CD14-positive monocyte (primary cell): Measurements from ENCODE around the gene SLC38A1. TPM values are rescaled to one million over a fixed set of nuclear protein-coding genes. Genes with fewer than 3 reads are reported as not detected.
A peak's percentile ranks its signal among the peaks of the same experiment; 100 is the strongest.

Source experiments
- DNase-seq, 3 donors: peaks; one replicate each; pipeline ENCODE4 v3.0.0-alpha.2; 2011 to 2022
- H2AFZ ChIP-seq: 2 replicates; pipeline ENCODE4 v1.6.0; 2012; ENCODE audit warnings: mild to moderate bottlenecking, low read depth, low read length, inconsistent platforms; ENCODE audit not compliant: insufficient read depth, poor library complexity, severe bottlenecking
- H3K27ac ChIP-seq, 2 donors: 1 replicate in 1 of 2; 2 replicates in 1 of 2; pipeline ENCODE4 v1.5.1; 2012 to 2013; ENCODE audit warnings: low read length in 2 of 2, control low read depth in 1 of 2, inconsistent platforms in 1 of 2, low read depth in 1 of 2, mild to moderate bottlenecking in 1 of 2
- H3K27me3 ChIP-seq, 2 donors: one replicate each; pipeline versions ENCODE4 v1.6.0 to v1.6.1; 2011 to 2013; ENCODE audit warnings: low read length in 2 of 2; ENCODE audit not compliant: control insufficient read depth in 2 of 2, insufficient read depth in 2 of 2
- H3K36me3 ChIP-seq, 2 donors: replicated peaks in 1 of 2; 1 replicate in 1 of 2; 2 replicates in 1 of 2; pipeline versions ENCODE4 v1.5.1 to v1.6.1; 2012 to 2013; ENCODE audit warnings: low read length in 2 of 2, control low read depth in 1 of 2, inconsistent platforms in 1 of 2, mild to moderate bottlenecking in 1 of 2; ENCODE audit not compliant: insufficient read depth in 2 of 2, control insufficient read depth in 1 of 2
- H3K4me1 ChIP-seq, 2 donors: 1 replicate in 1 of 2; 2 replicates in 1 of 2; pipeline versions ENCODE4 v1.5.1 to v1.6.1; 2012 to 2013; ENCODE audit warnings: low read length in 2 of 2, control low read depth in 1 of 2, inconsistent platforms in 1 of 2, mild to moderate bottlenecking in 1 of 2, moderate library complexity in 1 of 2; ENCODE audit not compliant: insufficient read depth in 2 of 2, control insufficient read depth in 1 of 2
- H3K4me2 ChIP-seq: replicated peaks from 2 replicates; pipeline ENCODE3; 2012; ENCODE audit warnings: low read length, moderate library complexity, mild to moderate bottlenecking; ENCODE audit not compliant: poor library complexity, severe bottlenecking; ENCODE audit errors: extremely low read depth
- H3K4me3 ChIP-seq, 3 experiments: fragments of 200-600 bp in 1 of 3; sonication (generic) in 1 of 3; replicated peaks in 1 of 3; 1 replicate in 2 of 3; 2 replicates in 1 of 3; pipeline ENCODE4 v1.5.1; 2011 to 2013; ENCODE audit warnings: low read length in 3 of 3, mild to moderate bottlenecking in 3 of 3, control low read depth in 2 of 3, low read depth in 2 of 3, inconsistent platforms in 1 of 3, moderate library complexity in 1 of 3
- H3K79me2 ChIP-seq: 2 replicates; pipeline ENCODE4 v1.6.0; 2012; ENCODE audit warnings: mild to moderate bottlenecking, control low read depth, inconsistent platforms, low read length, moderate library complexity; ENCODE audit not compliant: insufficient read depth
- H3K9ac ChIP-seq: 2 replicates; pipeline ENCODE4 v1.6.0; 2017; ENCODE audit warnings: low read length, mild to moderate bottlenecking; ENCODE audit not compliant: insufficient read depth, poor library complexity, severe bottlenecking
- H3K9me3 ChIP-seq, 2 donors: replicated peaks in 1 of 2; 1 replicate in 1 of 2; 2 replicates in 1 of 2; pipeline versions ENCODE4 v1.5.1 to v1.6.1; 2012 to 2013; ENCODE audit warnings: low read length in 2 of 2, control low read depth in 1 of 2; ENCODE audit not compliant: control insufficient read depth in 1 of 2, insufficient read depth in 1 of 2
- H4K20me1 ChIP-seq: 2 replicates; pipeline ENCODE4 v1.6.0; 2012; ENCODE audit warnings: mild to moderate bottlenecking, low read length, control low read depth, moderate library complexity; ENCODE audit not compliant: insufficient read depth
- H3K27ac Mint-ChIP-seq, 7 donors: one replicate each; pipeline ENCODE4 v1.8.0; 2020; ENCODE audit warnings: mild to moderate bottlenecking in 7 of 7, mixed read lengths in 7 of 7, moderate library complexity in 6 of 7, inconsistent platforms in 2 of 7
- H3K27me3 Mint-ChIP-seq, 3 donors: one replicate each; pipeline ENCODE4 v1.8.0; 2021 to 2022; ENCODE audit warnings: low read depth in 3 of 3, mild to moderate bottlenecking in 3 of 3, mixed read lengths in 3 of 3, moderate library complexity in 3 of 3, inconsistent platforms in 1 of 3
- H3K36me3 Mint-ChIP-seq, 2 donors: one replicate each; pipeline ENCODE4 v1.8.0; 2020; ENCODE audit warnings: mixed read lengths in 2 of 2, inconsistent platforms in 1 of 2, mild to moderate bottlenecking in 1 of 2
- H3K4me1 Mint-ChIP-seq: one replicate; pipeline ENCODE4 v1.8.0; 2020; ENCODE audit warnings: mild to moderate bottlenecking, mixed read lengths
- H3K4me3 Mint-ChIP-seq, 2 donors: one replicate each; pipeline ENCODE4 v1.8.0; 2020; ENCODE audit warnings: mild to moderate bottlenecking in 2 of 2, mixed read lengths in 2 of 2, moderate library complexity in 1 of 2
- H3K9me3 Mint-ChIP-seq, 7 donors: one replicate each; pipeline ENCODE4 v1.8.0; 2020 to 2022; ENCODE audit warnings: mixed read lengths in 7 of 7, mild to moderate bottlenecking in 6 of 7, moderate library complexity in 6 of 7, inconsistent platforms in 2 of 7
- WGBS: methylation state at CpG from one replicate; pipeline ENCODE4 v1.1.5; 2013; ENCODE audit warnings: missing lambda C conversion rate; ENCODE audit not compliant: insufficient coverage; 5-methylcytosine and 5-hydroxymethylcytosine counted together
- intact Hi-C, 2 donors: fragments of 100-400 bp; cut with micrococcal nuclease; formaldehyde crosslinking; loops; one replicate each; pipeline versions ENCODE4 v1.15.0 to v1.15.1; 2023
- polyA plus RNA-seq, 3 donors: library from polyadenylated mRNA; depleted of rRNA in 1 of 3; unstranded in 2 of 3; stranded (reverse) in 1 of 3; fragments of 300-500 nt in 2 of 3; fragments of >200 nt in 1 of 3; fragmentation: Illumina TruSeq in 2 of 3; gene quantifications; 1 replicate in 2 of 3; 2 replicates in 1 of 3; pipeline ENCODE4 v1.2.3, GENCODE V29; 2012 to 2021
- TF ChIP-seq, protein P1 (sequence below): fragments of 200-600 bp; IDR thresholded peaks from one replicate; pipeline ENCODE4 v1.8.0; 2022; ENCODE audit warnings: antibody characterized with exemption, mild to moderate bottlenecking

SLC38A1 gene
- polyA plus RNA-seq, 3 donors: 0.92 to 1.9 (median 1.6) TPM

DNA sequence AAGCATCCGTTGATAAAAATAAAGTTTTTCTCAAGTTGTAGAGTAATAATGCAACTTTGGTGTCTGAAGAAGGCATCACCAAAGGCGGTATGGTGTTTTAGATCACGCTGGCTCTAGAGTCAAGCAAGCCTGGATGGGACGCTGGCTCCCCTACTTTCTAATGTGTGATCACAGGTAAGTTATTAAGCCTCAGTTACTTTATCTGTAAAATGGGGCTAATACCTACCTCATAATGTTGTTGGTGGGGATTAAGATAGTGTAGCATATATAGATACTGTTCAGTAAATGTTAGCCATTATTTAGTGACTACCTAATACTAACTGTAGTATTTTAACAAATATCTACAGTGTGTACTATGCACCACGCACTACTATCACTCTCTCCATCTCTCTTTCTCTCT lies 45.8 kb downstream of the SLC38A1 start:
- Histone ChIP-seq H3K9me3 (no peaks in the 10 kb centered on the region), H3K9ac (no peak overlapping the region), H3K4me1 (peaks cover 71 to 75% of the 10 kb centered on the region in 2 donors), H3K79me2 (no peaks in the 10 kb centered on the region), H3K4me3 (no peak overlapping the region), H3K27me3 (no peaks in the 10 kb centered on the region), H4K20me1 (no peaks in the 10 kb centered on the region), H3K36me3 (no peaks in the 10 kb centered on the region), H2AFZ (no peak overlapping the region), H3K4me2 (no peak overlapping the region), H3K27ac (no peak overlapping the region)
- TF ChIP-seq, protein P1, sequence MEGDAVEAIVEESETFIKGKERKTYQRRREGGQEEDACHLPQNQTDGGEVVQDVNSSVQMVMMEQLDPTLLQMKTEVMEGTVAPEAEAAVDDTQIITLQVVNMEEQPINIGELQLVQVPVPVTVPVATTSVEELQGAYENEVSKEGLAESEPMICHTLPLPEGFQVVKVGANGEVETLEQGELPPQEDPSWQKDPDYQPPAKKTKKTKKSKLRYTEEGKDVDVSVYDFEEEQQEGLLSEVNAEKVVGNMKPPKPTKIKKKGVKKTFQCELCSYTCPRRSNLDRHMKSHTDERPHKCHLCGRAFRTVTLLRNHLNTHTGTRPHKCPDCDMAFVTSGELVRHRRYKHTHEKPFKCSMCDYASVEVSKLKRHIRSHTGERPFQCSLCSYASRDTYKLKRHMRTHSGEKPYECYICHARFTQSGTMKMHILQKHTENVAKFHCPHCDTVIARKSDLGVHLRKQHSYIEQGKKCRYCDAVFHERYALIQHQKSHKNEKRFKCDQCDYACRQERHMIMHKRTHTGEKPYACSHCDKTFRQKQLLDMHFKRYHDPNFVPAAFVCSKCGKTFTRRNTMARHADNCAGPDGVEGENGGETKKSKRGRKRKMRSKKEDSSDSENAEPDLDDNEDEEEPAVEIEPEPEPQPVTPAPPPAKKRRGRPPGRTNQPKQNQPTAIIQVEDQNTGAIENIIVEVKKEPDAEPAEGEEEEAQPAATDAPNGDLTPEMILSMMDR: no peak
- intact Hi-C loops: loop anchor here in 1 of 2 donors (10.0 kb wide), 1 partner anchor 238 kb away; no protein-coding TSS in a partner anchor
- Mint-ChIP-seq H3K27me3 (peaks cover 4 to 9% (median 5%) of the 10 kb centered on the region in 3 donors), H3K4me1 (peaks cover 73% of the 10 kb centered on the region), H3K36me3 (peaks cover 6 to 8% of the 10 kb centered on the region in 2 donors), H3K27ac (no peak overlapping the region), H3K4me3 (no peak overlapping the region), H3K9me3 (peaks cover 0 to 4% (median 0%) of the 10 kb centered on the region in 7 donors)
- no CpG with 5 or more reads among the region's 5 CpGs for WGBS
- no peak for DNase-seq

DNA sequence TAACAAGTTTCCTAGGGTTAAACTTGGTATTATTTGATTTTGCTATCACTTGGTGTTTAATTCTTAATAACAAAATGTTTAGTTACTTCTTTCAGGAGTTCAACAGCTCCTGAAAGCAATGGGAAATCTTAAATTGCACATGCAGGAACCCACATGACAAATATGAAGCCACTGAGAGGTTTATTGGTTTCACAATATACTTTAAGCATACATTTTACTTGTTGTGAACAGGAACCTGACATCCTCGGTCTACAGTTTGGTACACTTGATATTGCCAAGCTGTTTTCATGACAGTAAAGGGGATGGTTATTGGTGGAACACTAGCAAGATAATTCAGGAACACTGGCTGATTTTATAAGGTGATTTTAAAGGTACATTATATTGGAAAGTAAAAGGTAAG lies 46.2 kb downstream of the SLC38A1 start:
- TF ChIP-seq, protein P1: no peak
- H3K9me3 Mint-ChIP-seq: peaks cover 0 to 4% (median 0%) of the 10 kb centered on the region in 7 donors
- H3K36me3 Mint-ChIP-seq: peaks cover 6 to 8% of the 10 kb centered on the region in 2 donors
- no peaks in the 10 kb centered on the region for H3K36me3 ChIP-seq
- no CpG with 5 or more reads among the region's 1 CpG for WGBS
- H3K9ac ChIP-seq: no peak overlapping the region
- no peak overlapping the region for H2AFZ ChIP-seq
- no peak overlapping the region for H3K27ac Mint-ChIP-seq
- no peaks in the 10 kb centered on the region for H3K79me2 ChIP-seq
- peaks cover 73% of the 10 kb centered on the region for H3K4me1 Mint-ChIP-seq
- no peaks in the 10 kb centered on the region for H3K9me3 ChIP-seq
- no peaks in the 10 kb centered on the region for H4K20me1 ChIP-seq
- H3K4me1 ChIP-seq: peaks cover 71 to 75% of the 10 kb centered on the region in 2 donors
- peak in 2 of 3 donors; percentile 27 to 47 for DNase-seq
- no peak overlapping the region for H3K27ac ChIP-seq
- peaks cover 4 to 9% (median 5%) of the 10 kb centered on the region in 3 donors for H3K27me3 Mint-ChIP-seq
- H3K4me2 ChIP-seq: no peak overlapping the region
- no peak overlapping the region for H3K4me3 ChIP-seq
- intact Hi-C loops: loop anchor here in 1 of 2 donors (10.0 kb wide), 1 partner anchor 238 kb away; no protein-coding TSS in a partner anchor
- H3K4me3 Mint-ChIP-seq: no peak overlapping the region
- no peaks in the 10 kb centered on the region for H3K27me3 ChIP-seq
